GM19238 (cell line): ENCODE results near the gene TNS3.

Source experiments
- DNase-seq: peaks from one replicate; pipeline ENCODE4 v3.0.0; 2011; ENCODE audit warnings: low spot score; ENCODE audit not compliant: insufficient read length

Gene TNS3

GRCh38 chr7:47389171-47389922, 192.6 kb downstream of the TNS3 start:
- DNase-seq: no peak

- DNase-seq: no peak
These were observed 194.4 kb downstream of the TNS3 start for GRCh38 chr7:47387506-47387905.

GRCh38 chr7:47386273-47386835, 195.6 kb downstream of the TNS3 start:
- no peak for DNase-seq

GRCh38 chr7:47385536-47386125, 196.3 kb downstream of the TNS3 start:
- DNase-seq: no peak

- DNase-seq: no peak
These were observed 197.0 kb downstream of the TNS3 start for GRCh38 chr7:47384755-47385535.

GRCh38 chr7:47383696-47384445, 198.0 kb downstream of the TNS3 start:
- DNase-seq: no peak

GRCh38 chr7:47383072-47383471, 198.8 kb downstream of the TNS3 start:
- DNase-seq: no peak

GRCh38 chr7:47382200-47382599, 199.7 kb downstream of the TNS3 start:
- DNase-seq: no peak

GRCh38 chr7:47381134-47381495, 200.8 kb downstream of the TNS3 start:
- no peak for DNase-seq

GRCh38 chr7:47380325-47381133, 201.4 kb downstream of the TNS3 start:
- DNase-seq: no peak

- no peak for DNase-seq
These were observed 202.1 kb downstream of the TNS3 start for GRCh38 chr7:47379629-47380324.

- DNase-seq: no peak
These were observed 203.0 kb downstream of the TNS3 start for GRCh38 chr7:47378728-47379395.

GRCh38 chr7:47377741-47378140, 204.2 kb downstream of the TNS3 start:
- no peak for DNase-seq

GRCh38 chr7:47376991-47377616, 204.8 kb downstream of the TNS3 start:
- no peak for DNase-seq

GRCh38 chr7:47375121-47375938, 206.6 kb downstream of the TNS3 start:
- DNase-seq: no peak

- DNase-seq: no peak
These were observed 207.4 kb downstream of the TNS3 start for GRCh38 chr7:47374538-47374937.

- no peak for DNase-seq
These were observed 207.9 kb downstream of the TNS3 start for GRCh38 chr7:47373871-47374451.
